HepG2 (cell line): ENCODE measurements around the gene ARF5. TPM values are rescaled to one million over a fixed set of nuclear protein-coding genes. Genes with fewer than 3 reads are reported as not detected.

Experiments
- BCL3 ChIP-seq: sonication (generic); formaldehyde crosslinking; IDR thresholded peaks from 2 replicates; pipeline ENCODE4 v1.5.1; 2020; ENCODE audit warnings: mild to moderate bottlenecking, missing genetic modification reagents, moderate library complexity
- BCLAF1 ChIP-seq: fragments of 450-650 bp; IDR thresholded peaks from 2 replicates; pipeline ENCODE4 v1.6.1; 2017; ENCODE audit warnings: mild to moderate bottlenecking
- BRCA1 ChIP-seq: sonication (generic); formaldehyde crosslinking; IDR thresholded peaks from 2 replicates; pipeline ENCODE4 v1.4.0; 2020; ENCODE audit warnings: missing genetic modification reagents
- FIP1L1 ChIP-seq: fragments of 200-400 bp; formaldehyde crosslinking; IDR thresholded peaks from 2 replicates; pipeline ENCODE4 v1.6.1; 2018; ENCODE audit warnings: low read depth, mild to moderate bottlenecking, low read length, moderate library complexity, borderline replicate concordance; ENCODE audit not compliant: insufficient read depth
- ISL2 ChIP-seq: sonication (generic); formaldehyde crosslinking; IDR thresholded peaks from 2 replicates; pipeline ENCODE4 v1.5.0; 2020; ENCODE audit warnings: missing genetic modification reagents
- NCOA1 ChIP-seq: sonication (generic); formaldehyde crosslinking; IDR thresholded peaks from 2 replicates; pipeline ENCODE4 v1.9.0; 2021; ENCODE audit warnings: missing genetic modification reagents
- RELA ChIP-seq: sonication (generic); formaldehyde crosslinking; IDR thresholded peaks from 2 replicates; pipeline ENCODE4 v1.4.0; 2020; ENCODE audit warnings: missing genetic modification reagents
- SP140L ChIP-seq: sonication (generic); formaldehyde crosslinking; IDR thresholded peaks from 2 replicates; pipeline ENCODE4 v1.4.0; 2020; ENCODE audit warnings: missing genetic modification reagents, borderline replicate concordance
- ZNF484 ChIP-seq: sonication (generic); formaldehyde crosslinking; IDR thresholded peaks from 2 replicates; pipeline ENCODE4 v1.5.1; 2020; ENCODE audit warnings: mild to moderate bottlenecking, low read depth, missing genetic modification reagents, borderline replicate concordance
- ZNF652 ChIP-seq: IDR thresholded peaks from 2 replicates; pipeline ENCODE4 v1.6.1; 2016; ENCODE audit warnings: low read depth, borderline replicate concordance
- ZSCAN30 ChIP-seq: sonication (generic); formaldehyde crosslinking; IDR thresholded peaks from 2 replicates; pipeline ENCODE4 v1.5.0; 2020; ENCODE audit warnings: mild to moderate bottlenecking, missing genetic modification reagents
- polyA plus RNA-seq, 8 experiments: library from polyadenylated mRNA; depleted of rRNA in 3 of 8; stranded (reverse) in 7 of 8; unstranded in 1 of 8; fragments of >200 nt; fragmentation: Illumina TruSeq in 4 of 8; extraction: Trizol in 4 of 8; gene quantifications; 2 replicates each; pipeline versions ENCODE4 v1.2.1 to v1.2.3, GENCODE V29; 2011 to 2016; ENCODE audit warnings: low read depth in 4 of 8, missing spikeins in 1 of 8, mixed read lengths in 1 of 8; ENCODE audit not compliant: insufficient read depth in 1 of 8
- total RNA-seq, 5 experiments: library from RNA; depleted of rRNA; stranded (reverse); fragments of >200 nt; fragmentation: Illumina TruSeq; extraction: Trizol; gene quantifications; 2 replicates each; pipeline ENCODE4 v1.2.3, GENCODE V29; 2016; ENCODE audit warnings: low read depth in 1 of 5
- TF ChIP-seq, protein P1 (sequence below): sonication (generic); formaldehyde crosslinking; IDR thresholded peaks from 2 replicates; pipeline ENCODE4 v1.8.1; 2022; ENCODE audit warnings: mild to moderate bottlenecking, missing genetic modification reagents
- TF ChIP-seq, protein P2 (sequence below): sonication (generic); formaldehyde crosslinking; IDR thresholded peaks from 2 replicates; pipeline ENCODE4 v1.8.0; 2022; ENCODE audit warnings: low read depth, missing genetic modification reagents
- TF ChIP-seq, protein P3 (sequence below): sonication (generic); formaldehyde crosslinking; IDR thresholded peaks from 2 replicates; pipeline ENCODE4 v1.5.0; 2020; ENCODE audit warnings: missing genetic modification reagents
- TF ChIP-seq, protein P4 (sequence below): sonication (generic); formaldehyde crosslinking; IDR thresholded peaks from 2 replicates; pipeline ENCODE4 v1.8.0; 2023; ENCODE audit warnings: mild to moderate bottlenecking, missing genetic modification reagents
- TF ChIP-seq, protein P5 (sequence below): sonication (generic); formaldehyde crosslinking; IDR thresholded peaks from 2 replicates; pipeline ENCODE4 v1.4.0; 2020; ENCODE audit warnings: mild to moderate bottlenecking, missing genetic modification reagents, borderline replicate concordance

ARF5 gene
- total and polyA plus RNA-seq, 2 of the 13 experiments (the other 11 are each of a cell fraction or from before 2014, with no cell fraction given) = 109 to 135 TPM

DNA sequence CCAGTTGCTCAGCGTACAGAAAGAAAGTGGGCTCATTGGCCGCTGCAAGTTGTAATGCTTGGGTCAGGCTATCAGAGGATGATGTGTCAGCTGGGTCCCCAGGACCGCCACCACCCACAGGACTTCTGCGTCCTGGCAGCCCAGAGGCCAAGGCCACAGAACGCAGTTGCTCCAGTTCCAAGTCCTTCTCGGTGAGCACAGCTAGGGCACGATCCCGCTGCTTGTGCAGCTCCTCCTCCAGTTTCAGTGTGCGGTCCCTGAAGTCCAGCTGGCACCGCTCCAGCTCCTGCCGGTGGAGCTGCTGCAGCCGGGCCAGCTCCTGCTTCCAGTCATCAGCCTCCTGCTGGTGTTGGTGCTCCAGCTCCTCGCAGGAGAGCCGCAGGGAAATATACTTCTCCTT is 5.8 kb upstream of the ARF5 start (continued):
- TF ChIP-seq FIP1L1 = no peak
- TF ChIP-seq, protein P1, sequence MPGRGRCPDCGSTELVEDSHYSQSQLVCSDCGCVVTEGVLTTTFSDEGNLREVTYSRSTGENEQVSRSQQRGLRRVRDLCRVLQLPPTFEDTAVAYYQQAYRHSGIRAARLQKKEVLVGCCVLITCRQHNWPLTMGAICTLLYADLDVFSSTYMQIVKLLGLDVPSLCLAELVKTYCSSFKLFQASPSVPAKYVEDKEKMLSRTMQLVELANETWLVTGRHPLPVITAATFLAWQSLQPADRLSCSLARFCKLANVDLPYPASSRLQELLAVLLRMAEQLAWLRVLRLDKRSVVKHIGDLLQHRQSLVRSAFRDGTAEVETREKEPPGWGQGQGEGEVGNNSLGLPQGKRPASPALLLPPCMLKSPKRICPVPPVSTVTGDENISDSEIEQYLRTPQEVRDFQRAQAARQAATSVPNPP (CRISPR knock-in tag) = no peak
- TF ChIP-seq BCL3 (CRISPR knock-in tag) = no peak
- TF ChIP-seq, protein P2, sequence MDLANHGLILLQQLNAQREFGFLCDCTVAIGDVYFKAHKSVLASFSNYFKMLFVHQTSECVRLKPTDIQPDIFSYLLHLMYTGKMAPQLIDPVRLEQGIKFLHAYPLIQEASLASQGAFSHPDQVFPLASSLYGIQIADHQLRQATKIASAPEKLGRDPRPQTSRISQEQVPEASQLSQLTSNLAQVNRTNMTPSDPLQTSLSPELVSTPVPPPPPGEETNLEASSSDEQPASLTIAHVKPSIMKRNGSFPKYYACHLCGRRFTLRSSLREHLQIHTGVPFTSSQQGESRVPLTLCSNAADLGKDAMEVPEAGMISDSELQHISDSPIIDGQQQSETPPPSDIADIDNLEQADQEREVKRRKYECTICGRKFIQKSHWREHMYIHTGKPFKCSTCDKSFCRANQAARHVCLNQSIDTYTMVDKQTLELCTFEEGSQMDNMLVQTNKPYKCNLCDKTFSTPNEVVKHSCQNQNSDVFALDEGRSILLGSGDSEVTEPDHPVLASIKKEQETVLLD (CRISPR knock-in tag) = no peak
- TF ChIP-seq, protein P3, sequence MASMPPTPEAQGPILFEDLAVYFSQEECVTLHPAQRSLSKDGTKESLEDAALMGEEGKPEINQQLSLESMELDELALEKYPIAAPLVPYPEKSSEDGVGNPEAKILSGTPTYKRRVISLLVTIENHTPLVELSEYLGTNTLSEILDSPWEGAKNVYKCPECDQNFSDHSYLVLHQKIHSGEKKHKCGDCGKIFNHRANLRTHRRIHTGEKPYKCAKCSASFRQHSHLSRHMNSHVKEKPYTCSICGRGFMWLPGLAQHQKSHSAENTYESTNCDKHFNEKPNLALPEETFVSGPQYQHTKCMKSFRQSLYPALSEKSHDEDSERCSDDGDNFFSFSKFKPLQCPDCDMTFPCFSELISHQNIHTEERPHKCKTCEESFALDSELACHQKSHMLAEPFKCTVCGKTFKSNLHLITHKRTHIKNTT (CRISPR knock-in tag) = no peak
- TF ChIP-seq NCOA1 (CRISPR knock-in tag) = no peak
- TF ChIP-seq ZNF652 (CRISPR knock-in tag) = no peak
- TF ChIP-seq BCLAF1 = no peak
- no peak for TF ChIP-seq SP140L (CRISPR knock-in tag)
- no peak for TF ChIP-seq ZSCAN30
- TF ChIP-seq BRCA1 = no peak
- TF ChIP-seq, protein P4, sequence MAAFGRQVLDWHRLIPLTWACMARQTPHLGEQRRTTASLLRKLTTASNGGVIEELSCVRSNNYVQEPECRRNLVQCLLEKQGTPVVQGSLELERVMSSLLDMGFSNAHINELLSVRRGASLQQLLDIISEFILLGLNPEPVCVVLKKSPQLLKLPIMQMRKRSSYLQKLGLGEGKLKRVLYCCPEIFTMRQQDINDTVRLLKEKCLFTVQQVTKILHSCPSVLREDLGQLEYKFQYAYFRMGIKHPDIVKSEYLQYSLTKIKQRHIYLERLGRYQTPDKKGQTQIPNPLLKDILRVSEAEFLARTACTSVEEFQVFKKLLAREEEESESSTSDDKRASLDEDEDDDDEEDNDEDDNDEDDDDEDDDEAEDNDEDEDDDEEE = no peak
- no peak for TF ChIP-seq ZNF484 (CRISPR knock-in tag)
- no peak for TF ChIP-seq RELA
- TF ChIP-seq, protein P5, sequence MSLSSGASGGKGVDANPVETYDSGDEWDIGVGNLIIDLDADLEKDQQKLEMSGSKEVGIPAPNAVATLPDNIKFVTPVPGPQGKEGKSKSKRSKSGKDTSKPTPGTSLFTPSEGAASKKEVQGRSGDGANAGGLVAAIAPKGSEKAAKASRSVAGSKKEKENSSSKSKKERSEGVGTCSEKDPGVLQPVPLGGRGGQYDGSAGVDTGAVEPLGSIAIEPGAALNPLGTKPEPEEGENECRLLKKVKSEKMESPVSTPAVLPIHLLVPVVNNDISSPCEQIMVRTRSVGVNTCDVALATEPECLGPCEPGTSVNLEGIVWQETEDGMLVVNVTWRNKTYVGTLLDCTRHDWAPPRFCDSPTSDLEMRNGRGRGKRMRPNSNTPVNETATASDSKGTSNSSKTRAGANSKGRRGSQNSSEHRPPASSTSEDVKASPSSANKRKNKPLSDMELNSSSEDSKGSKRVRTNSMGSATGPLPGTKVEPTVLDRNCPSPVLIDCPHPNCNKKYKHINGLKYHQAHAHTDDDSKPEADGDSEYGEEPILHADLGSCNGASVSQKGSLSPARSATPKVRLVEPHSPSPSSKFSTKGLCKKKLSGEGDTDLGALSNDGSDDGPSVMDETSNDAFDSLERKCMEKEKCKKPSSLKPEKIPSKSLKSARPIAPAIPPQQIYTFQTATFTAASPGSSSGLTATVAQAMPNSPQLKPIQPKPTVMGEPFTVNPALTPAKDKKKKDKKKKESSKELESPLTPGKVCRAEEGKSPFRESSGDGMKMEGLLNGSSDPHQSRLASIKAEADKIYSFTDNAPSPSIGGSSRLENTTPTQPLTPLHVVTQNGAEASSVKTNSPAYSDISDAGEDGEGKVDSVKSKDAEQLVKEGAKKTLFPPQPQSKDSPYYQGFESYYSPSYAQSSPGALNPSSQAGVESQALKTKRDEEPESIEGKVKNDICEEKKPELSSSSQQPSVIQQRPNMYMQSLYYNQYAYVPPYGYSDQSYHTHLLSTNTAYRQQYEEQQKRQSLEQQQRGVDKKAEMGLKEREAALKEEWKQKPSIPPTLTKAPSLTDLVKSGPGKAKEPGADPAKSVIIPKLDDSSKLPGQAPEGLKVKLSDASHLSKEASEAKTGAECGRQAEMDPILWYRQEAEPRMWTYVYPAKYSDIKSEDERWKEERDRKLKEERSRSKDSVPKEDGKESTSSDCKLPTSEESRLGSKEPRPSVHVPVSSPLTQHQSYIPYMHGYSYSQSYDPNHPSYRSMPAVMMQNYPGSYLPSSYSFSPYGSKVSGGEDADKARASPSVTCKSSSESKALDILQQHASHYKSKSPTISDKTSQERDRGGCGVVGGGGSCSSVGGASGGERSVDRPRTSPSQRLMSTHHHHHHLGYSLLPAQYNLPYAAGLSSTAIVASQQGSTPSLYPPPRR = no peak
- TF ChIP-seq ISL2 (CRISPR knock-in tag) = peak; percentile 71; the same call in 1 of the 2 replicates
